ENCODE data around the gene PTPRD.

The PTPRD gene

GRCh38 chr9:8802242-8802641, 1810.6 kb downstream of the PTPRD start:
- no peak for DNase-seq

- no peak for DNase-seq
Observed at GRCh38 chr9:8800196-8800595, 1812.6 kb downstream of the PTPRD start.

GRCh38 chr9:8799615-8800014, 1813.2 kb downstream of the PTPRD start:
- no peak for DNase-seq

GRCh38 chr9:8799206-8799605, 1813.6 kb downstream of the PTPRD start:
- DNase-seq = no peak

- no peak for DNase-seq
Observed at GRCh38 chr9:8784838-8785237, 1828.0 kb downstream of the PTPRD start.

GRCh38 chr9:8783941-8784340, 1828.9 kb downstream of the PTPRD start:
- no peak for DNase-seq

GRCh38 chr9:8782237-8782636, 1830.6 kb downstream of the PTPRD start:
- no peak for DNase-seq

GRCh38 chr9:8781458-8781857, 1831.3 kb downstream of the PTPRD start:
- no peak for DNase-seq

- DNase-seq = no peak
Observed at GRCh38 chr9:8780386-8780785, 1832.4 kb downstream of the PTPRD start.

GRCh38 chr9:8779478-8779877, 1833.3 kb downstream of the PTPRD start:
- DNase-seq = no peak

GRCh38 chr9:8778356-8778755, 1834.4 kb downstream of the PTPRD start:
- no peak for DNase-seq

- no peak for DNase-seq
Observed at GRCh38 chr9:8772302-8772701, 1840.5 kb downstream of the PTPRD start.

GRCh38 chr9:8769153-8769552, 1843.6 kb downstream of the PTPRD start:
- no peak for DNase-seq

- no peak for DNase-seq
Observed at GRCh38 chr9:8766096-8766495, 1846.7 kb downstream of the PTPRD start.

GRCh38 chr9:8764051-8764450, 1848.8 kb downstream of the PTPRD start:
- no peak for DNase-seq

GRCh38 chr9:8762479-8763085, 1850.2 kb downstream of the PTPRD start:
- DNase-seq = no peak

GRCh38 chr9:8760000-8760767, 1852.6 kb downstream of the PTPRD start:
- no peak for DNase-seq

- DNase-seq = no peak
Observed at GRCh38 chr9:8757881-8758280, 1854.9 kb downstream of the PTPRD start.

- DNase-seq = no peak
Observed at GRCh38 chr9:8754751-8755150, 1858.1 kb downstream of the PTPRD start.

GRCh38 chr9:8751406-8751930, 1861.3 kb downstream of the PTPRD start:
- no peak for DNase-seq

- DNase-seq = no peak
Observed at GRCh38 chr9:8750639-8751051, 1862.2 kb downstream of the PTPRD start.

GRCh38 chr9:8745347-8745746, 1867.5 kb downstream of the PTPRD start:
- DNase-seq = no peak

GRCh38 chr9:8738945-8739344, 1873.9 kb downstream of the PTPRD start:
- no peak for DNase-seq

GRCh38 chr9:8736805-8737204, 1876.0 kb downstream of the PTPRD start:
- DNase-seq = no peak

- no peak for DNase-seq
Observed at GRCh38 chr9:8734760-8735159, 1878.0 kb downstream of the PTPRD start.
